Activated CD8-positive, alpha-beta memory T cell treated with anti-CD3 and anti-CD28 coated beads, Interleukin-2, amount 50 U/mL, for 4 hours (primary cell): ENCODE measurements around the gene ADRB2.
"Not testable (repeated sequence)": the region's sequence is repeated elsewhere in the genome, so short reads cannot be mapped to it uniquely, and the experiment has no call there.

Experiments used
- DNase-seq: peaks from one replicate; pipeline ENCODE4 v3.0.0-alpha.2; 2020

ADRB2 gene

GRCh38 chr5:148856009-148856367 is 29.6 kb downstream of the ADRB2 start:
- no peak for DNase-seq

DNA sequence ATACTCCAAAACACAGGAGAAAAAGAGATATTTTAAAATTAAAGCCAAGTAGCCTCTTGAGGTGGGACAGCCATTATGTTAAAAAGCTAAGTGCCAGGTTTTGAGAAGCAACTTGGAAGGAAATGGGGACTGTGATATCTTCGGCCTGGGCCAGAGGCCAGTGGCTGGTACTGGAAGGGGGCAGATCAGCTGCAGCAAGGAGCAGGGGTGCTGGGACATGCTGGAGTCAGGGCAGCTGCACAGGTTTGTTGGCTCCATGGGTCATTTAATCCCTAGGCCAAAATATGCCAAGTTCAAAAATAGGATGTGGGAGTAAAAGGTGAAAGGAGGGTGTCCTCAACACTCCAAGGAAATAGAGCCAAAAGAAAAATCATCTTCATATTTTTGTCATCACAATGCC is 30.0 kb downstream of the ADRB2 start:
- no peak for DNase-seq

GRCh38 chr5:148857474-148857873 is 31.1 kb downstream of the ADRB2 start:
- DNase-seq, result no peak

GRCh38 chr5:148858106-148858505 is 31.7 kb downstream of the ADRB2 start:
- DNase-seq, result no peak

- DNase-seq, result no peak
Observed at GRCh38 chr5:148858547-148858946, 32.1 kb downstream of the ADRB2 start.

DNA sequence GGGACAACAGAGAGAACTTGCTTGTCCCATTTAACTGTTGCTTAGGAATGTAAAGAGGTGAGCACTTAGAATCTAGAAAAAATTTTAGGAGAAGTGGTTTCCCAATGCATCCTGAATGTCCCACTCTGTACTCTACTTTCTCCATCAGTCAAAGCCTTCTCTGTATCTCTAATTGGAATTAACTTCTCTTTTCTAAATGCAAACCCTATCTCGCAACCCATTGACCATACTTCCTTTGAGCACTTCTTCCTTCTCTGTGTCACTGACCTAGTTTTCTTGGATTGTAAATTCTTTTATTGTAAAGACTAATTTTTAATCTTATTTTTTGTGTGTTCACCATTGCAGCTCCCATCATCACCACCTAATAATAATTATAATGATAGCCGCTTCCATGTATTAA is 33.3 kb downstream of the ADRB2 start:
- no peak for DNase-seq

- no peak for DNase-seq
Observed at GRCh38 chr5:148860599-148860998, 34.2 kb downstream of the ADRB2 start.

DNA sequence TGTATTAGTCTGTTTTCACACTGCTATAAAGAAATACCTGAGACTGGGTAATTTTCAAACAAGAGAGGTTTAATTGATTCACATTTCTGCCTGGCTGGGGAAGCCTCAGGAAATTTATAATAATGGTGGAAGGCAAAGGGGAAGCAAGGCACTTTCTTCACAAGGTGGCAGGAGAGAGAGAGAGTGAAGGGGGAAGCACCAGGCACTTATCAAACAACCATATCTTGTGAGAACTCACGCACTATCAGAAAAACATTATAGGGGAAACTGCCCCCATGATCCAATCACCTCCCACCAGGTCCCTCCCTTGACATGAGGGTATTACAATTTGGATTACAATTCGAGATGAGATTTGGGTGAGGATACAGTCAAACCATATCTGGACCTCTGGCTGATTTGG is 34.7 kb downstream of the ADRB2 start:
- no peak for DNase-seq

- no peak for DNase-seq
Observed at GRCh38 chr5:148861696-148862095, 35.3 kb downstream of the ADRB2 start.

DNA sequence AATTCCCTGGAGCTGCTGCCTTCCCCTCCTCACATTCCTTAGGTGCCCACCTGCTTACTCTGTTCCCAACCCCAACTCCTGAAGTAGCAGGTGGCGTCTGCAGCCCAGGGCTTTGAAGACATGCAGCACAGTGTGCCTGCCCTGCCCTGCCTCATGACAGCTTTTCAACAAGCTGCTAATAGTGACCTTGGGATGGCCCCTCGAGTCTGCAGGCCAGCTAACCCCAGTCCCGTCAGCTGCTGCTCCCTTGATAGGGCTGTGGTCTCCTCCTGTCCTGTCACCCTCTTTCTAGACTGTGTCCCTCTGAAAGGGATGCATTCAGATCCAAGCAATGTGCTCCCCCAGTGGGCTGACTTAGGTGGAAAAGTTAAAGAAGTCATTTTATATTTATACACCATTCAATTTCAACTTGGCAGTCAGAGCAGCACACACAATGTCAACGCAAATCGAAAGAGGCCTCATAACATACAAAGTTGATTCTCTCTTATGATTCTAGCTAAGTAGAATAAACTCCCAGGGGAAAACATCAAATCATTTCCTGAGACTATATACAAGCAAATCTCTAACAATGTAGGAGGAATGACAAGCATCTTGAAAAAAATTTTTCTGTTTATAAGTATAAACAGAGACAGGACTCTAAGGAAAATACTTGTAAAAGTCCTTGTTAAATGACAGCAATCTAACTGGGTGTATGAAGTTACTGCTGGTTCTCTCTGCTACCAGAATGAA is 37.9 kb downstream of the ADRB2 start:
- DNase-seq, result no peak

GRCh38 chr5:148866024-148866423 is 39.6 kb downstream of the ADRB2 start:
- DNase-seq, result no peak

DNA sequence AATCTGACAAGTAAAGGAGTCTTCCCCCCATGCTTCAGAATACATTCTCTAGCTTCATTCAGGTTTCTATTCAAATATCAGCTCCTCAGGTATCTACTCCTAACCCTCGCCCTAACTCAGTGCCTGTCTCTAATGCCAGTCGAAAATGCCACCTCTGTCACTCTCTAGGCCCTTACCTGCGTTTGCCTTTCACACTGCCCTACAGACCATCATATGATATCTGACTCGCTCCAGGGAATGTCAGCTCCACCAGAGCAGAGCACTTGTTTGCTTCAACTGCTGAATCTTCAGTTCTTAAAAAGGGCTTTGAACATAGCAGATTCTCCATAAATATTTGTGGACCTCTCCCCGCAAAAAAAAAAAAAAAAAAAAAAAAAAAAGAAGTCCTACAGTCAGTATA is 46.7 kb downstream of the ADRB2 start:
- no peak for DNase-seq

DNA sequence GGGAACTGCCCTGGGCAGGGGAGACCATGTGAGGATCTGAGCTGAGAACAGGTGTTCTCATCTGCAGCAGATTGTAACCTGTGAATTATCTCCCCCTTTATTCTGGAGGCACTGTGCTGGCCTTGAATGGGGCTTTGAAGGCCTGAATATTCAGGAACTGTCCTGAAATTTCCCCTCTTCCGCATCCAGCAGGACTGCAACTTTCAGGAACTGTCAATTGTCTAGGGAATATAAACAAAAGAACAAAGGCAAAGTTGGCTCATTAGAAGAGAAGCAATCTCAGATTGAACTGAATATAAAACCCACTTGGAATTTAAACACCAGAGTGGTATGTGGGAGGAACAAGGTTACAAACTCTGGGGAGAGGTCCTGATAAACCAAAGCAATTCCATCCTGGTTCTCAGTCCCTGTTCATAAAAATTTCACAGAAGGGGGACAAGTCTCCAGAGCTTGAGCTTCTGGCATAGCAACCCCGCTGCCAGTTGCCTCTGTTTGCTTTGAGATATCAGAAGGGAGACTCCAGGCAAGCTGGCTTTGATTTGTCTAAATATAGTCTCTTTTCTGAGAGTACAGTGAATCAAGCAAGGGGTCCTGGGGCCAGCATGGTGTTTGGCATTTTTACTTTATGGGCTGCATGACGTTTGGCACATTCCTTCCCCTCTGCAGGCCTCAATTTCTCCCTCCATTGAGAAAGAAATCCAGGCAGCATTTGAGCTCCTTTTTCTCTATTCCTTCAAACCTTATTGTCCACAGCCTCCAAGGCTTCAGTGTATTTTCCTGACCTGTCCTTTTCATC is 47.5 kb downstream of the ADRB2 start:
- DNase-seq, result no peak

DNA sequence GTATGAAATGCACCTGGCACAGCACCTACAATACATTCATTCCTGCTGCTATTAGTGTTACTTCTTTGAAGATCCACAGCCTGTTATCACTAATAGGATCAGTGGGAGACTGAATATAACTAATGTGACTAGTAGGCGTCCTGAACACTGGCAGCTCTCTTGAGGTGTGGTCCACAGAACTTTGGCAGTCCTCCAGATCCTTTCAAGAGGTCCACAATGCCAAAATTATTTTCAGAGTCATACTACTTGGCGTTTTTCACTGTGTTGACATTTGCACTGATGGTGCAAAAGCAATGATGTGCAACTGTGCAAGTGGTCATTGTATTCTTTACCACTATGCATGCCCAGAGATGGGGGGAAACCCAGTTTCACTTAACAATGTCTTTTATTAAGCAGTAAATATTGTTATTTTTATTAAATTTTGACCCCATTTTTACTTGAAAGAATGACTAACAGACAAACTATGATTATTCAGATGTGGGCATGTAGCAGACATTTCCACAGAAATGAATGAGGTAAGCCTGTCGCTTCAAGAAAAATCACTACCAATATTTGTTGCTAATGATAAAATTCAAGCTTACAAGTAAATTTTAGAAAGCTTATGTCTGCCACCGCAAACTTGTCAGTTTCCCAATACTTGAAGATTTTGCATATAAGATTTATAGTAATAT is 48.9 kb downstream of the ADRB2 start:
- no peak for DNase-seq

- DNase-seq, result not testable (repeated sequence)
Observed at GRCh38 chr5:148877436-148877835, 51.0 kb downstream of the ADRB2 start.
